Breast epithelium (tissue), 4 donors: Measurements from ENCODE around the gene SRSF2. TPM values are rescaled to one million over a fixed set of nuclear protein-coding genes. Genes with fewer than 3 reads are reported as not detected.

ENCODE experiments used
- DNase-seq, 2 donors: peaks; one replicate each; pipeline ENCODE4 v3.0.0-alpha.2; 2019; ENCODE audit warnings: low spot score in 2 of 2
- H3K27ac ChIP-seq, 2 donors: fragments of 200-600 bp; sonication (generic) in 1 of 2; one replicate each; pipeline ENCODE4 v1.5.1; 2016 to 2019; ENCODE audit warnings: mild to moderate bottlenecking in 1 of 2
- H3K27me3 ChIP-seq, 2 donors: fragments of 200-600 bp; sonication (generic) in 1 of 2; one replicate each; pipeline versions ENCODE4 v1.5.1 to v1.6.0; 2017 to 2019; ENCODE audit warnings: control low read depth in 1 of 2, mild to moderate bottlenecking in 1 of 2
- H3K36me3 ChIP-seq: fragments of 200-600 bp; one replicate; pipeline ENCODE4 v1.5.1; 2019
- H3K4me1 ChIP-seq, 2 donors: fragments of 200-600 bp; sonication (generic); one replicate each; pipeline ENCODE4 v1.5.1; 2016 to 2019; ENCODE audit warnings: control low read depth in 1 of 2
- H3K4me3 ChIP-seq, 3 donors: fragments of 200-600 bp; sonication (generic); 1 replicate in 2 of 3; 2 replicates in 1 of 3; pipeline ENCODE4 v1.5.1; 2016 to 2019; ENCODE audit warnings: mild to moderate bottlenecking in 3 of 3, moderate library complexity in 2 of 3
- H3K9me3 ChIP-seq, 2 donors: fragments of 200-600 bp; sonication (generic) in 1 of 2; one replicate each; pipeline ENCODE4 v1.5.1; 2016 to 2019; ENCODE audit warnings: control low read depth in 1 of 2
- CTCF ChIP-seq, 3 donors: fragments of 450-650 bp; IDR thresholded peaks; one replicate each; pipeline ENCODE4 v1.5.1; 2016 to 2017; ENCODE audit warnings: antibody characterized with exemption in 3 of 3, mild to moderate bottlenecking in 3 of 3, moderate library complexity in 3 of 3
- POLR2A ChIP-seq: fragments of 450-650 bp; IDR thresholded peaks from one replicate; pipeline ENCODE4 v1.6.1; 2016; ENCODE audit warnings: antibody characterized with exemption, mild to moderate bottlenecking, moderate library complexity
- POLR2AphosphoS5 ChIP-seq, 3 donors: sonication (generic); formaldehyde crosslinking; IDR thresholded peaks; one replicate each; pipeline ENCODE4 v1.6.1; 2017; ENCODE audit warnings: antibody characterized with exemption in 3 of 3
- intact Hi-C: fragments of 100-400 bp; cut with DNase I; formaldehyde crosslinking; loops from one replicate; pipeline ENCODE4 v1.15.1; 2023; ENCODE audit warnings: low total_unique reads
- total RNA-seq, 3 donors: library from RNA; depleted of rRNA; stranded (reverse); fragments of >200 nt; gene quantifications; one replicate each; pipeline ENCODE4 v1.1.0, GENCODE V29; 2016

The SRSF2 gene
- total RNA-seq, 3 donors from 2014 or later = 143 to 247 (median 244) TPM

GRCh38 chr17:76686538-76687297 lies 50.4 kb downstream of the SRSF2 start:
- Histone ChIP-seq H3K4me1 (peaks cover 0 to 4% of the 10 kb centered on the region in 2 donors), H3K27me3 (no peaks in the 10 kb centered on the region), H3K9me3 (no peaks in the 10 kb centered on the region), H3K4me3 (no peak overlapping the region), H3K36me3 (no peaks in the 10 kb centered on the region), H3K27ac (peak overlapping the region; percentile 79 to 95)
- TF ChIP-seq POLR2AphosphoS5 (IDR thresholded peaks at IDR 0.05) = no peak
- TF ChIP-seq POLR2A = no peak
- no peak for TF ChIP-seq CTCF (IDR thresholded peaks at IDR 0.05)
- intact Hi-C loops = no loop called here
- DNase-seq = no peak

- H3K27me3 ChIP-seq = no peaks in the 10 kb centered on the region
- intact Hi-C loops = no loop called here
- H3K27ac ChIP-seq = peak overlapping the region in 1 of 2 donors; percentile 95
- no peaks in the 10 kb centered on the region for H3K36me3 ChIP-seq
- H3K4me3 ChIP-seq = no peak overlapping the region
- DNase-seq = no peak
- TF ChIP-seq CTCF (IDR thresholded peaks at IDR 0.05) (no peak), POLR2AphosphoS5 (IDR thresholded peaks at IDR 0.05) (no peak), POLR2A (no peak)
- H3K9me3 ChIP-seq = no peaks in the 10 kb centered on the region
- H3K4me1 ChIP-seq = peaks cover 0 to 4% of the 10 kb centered on the region in 2 donors
Measured at GRCh38 chr17:76685846-76686245, 51.3 kb downstream of the SRSF2 start.

GRCh38 chr17:76685366-76685765 lies 51.8 kb downstream of the SRSF2 start:
- Histone ChIP-seq H3K27ac (no peak overlapping the region), H3K9me3 (no peaks in the 10 kb centered on the region), H3K36me3 (no peaks in the 10 kb centered on the region), H3K4me1 (peaks cover 0 to 4% of the 10 kb centered on the region in 2 donors), H3K27me3 (no peaks in the 10 kb centered on the region), H3K4me3 (no peak overlapping the region)
- TF ChIP-seq CTCF (IDR thresholded peaks at IDR 0.05) (no peak), POLR2AphosphoS5 (IDR thresholded peaks at IDR 0.05) (no peak), POLR2A (no peak)
- intact Hi-C loops = no loop called here
- DNase-seq = no peak

- peaks cover 0 to 4% of the 10 kb centered on the region in 2 donors for H3K4me1 ChIP-seq
- no peaks in the 10 kb centered on the region for H3K36me3 ChIP-seq
- H3K4me3 ChIP-seq = no peak overlapping the region
- no peak overlapping the region for H3K27ac ChIP-seq
- no peak for TF ChIP-seq CTCF (IDR thresholded peaks at IDR 0.05)
- no peak for TF ChIP-seq POLR2A
- TF ChIP-seq POLR2AphosphoS5 (IDR thresholded peaks at IDR 0.05) = no peak
- no peaks in the 10 kb centered on the region for H3K9me3 ChIP-seq
- H3K27me3 ChIP-seq = no peaks in the 10 kb centered on the region
- no peak for DNase-seq
- intact Hi-C loops = no loop called here
Measured at GRCh38 chr17:76684756-76685155, 52.4 kb downstream of the SRSF2 start.

Other genes with a start within 250 kb of the SRSF2 start
- 10 to 100 TPM; 13.4 to 35.5 (median 26.8) TPM for gene RHBDF2, start 235.9 kb downstream of the SRSF2 start, total RNA-seq
- gene CYGB, start 199.6 kb downstream of the SRSF2 start, total RNA-seq = 10 to 100 TPM in 2 of 3 donors, 1 to 10 TPM in 1; 5.9 to 37.4 (median 27.2) TPM
- 1 to 10 TPM; 1.5 to 7.2 (median 4.9) TPM for gene PRCD, start 197.3 kb downstream of the SRSF2 start, total RNA-seq
- 10 to 100 TPM; 10.5 to 39.8 (median 12.0) TPM for gene ST6GALNAC2, start 151.5 kb downstream of the SRSF2 start, total RNA-seq
- 1 to 10 TPM; 1.3 to 1.6 (median 1.3) TPM for gene ST6GALNAC1, start 93.6 kb downstream of the SRSF2 start, total RNA-seq
- gene MXRA7, start 26.4 kb downstream of the SRSF2 start, total RNA-seq = 100 to 1,000 TPM; 106 to 242 (median 113) TPM
- gene JMJD6, start 10.7 kb downstream of the SRSF2 start, total RNA-seq = 10 to 100 TPM; 13.1 to 34.1 (median 25.6) TPM
- gene METTL23, start 10.5 kb downstream of the SRSF2 start, total RNA-seq = 10 to 100 TPM; 25.6 to 47.7 (median 28.5) TPM
- 10 to 100 TPM; 20.6 to 42.6 (median 23.6) TPM for gene MFSD11, start 788 bp upstream of the SRSF2 start, total RNA-seq
- gene MGAT5B, start 131.1 kb upstream of the SRSF2 start, total RNA-seq = under 1 TPM in 2 of 3 donors, not detected in 1; 0.32 to 0.33 TPM